Hindlimb muscle (tissue), 1 donor: ENCODE results near the gene GJB3. TPM values are rescaled to one million over a fixed set of nuclear protein-coding genes. Genes with fewer than 3 reads are reported as not detected.
"Not testable (repeated sequence)": the region's sequence is repeated elsewhere in the genome, so short reads cannot be mapped to it uniquely, and the experiment has no call there.

ENCODE experiments used
- DNase-seq: peaks from one replicate; pipeline ENCODE4 v3.0.0-alpha.2; 2013
- polyA plus RNA-seq: library from polyadenylated mRNA; unstranded; fragments of 120-200 nt; gene quantifications from one replicate; pipeline ENCODE4 v1.2.1, GENCODE V29; 2013; ENCODE audit not compliant: insufficient read length

The GJB3 gene
- polyA plus RNA-seq, 1 donor = 0.25 TPM

GRCh38 chr1:34761176-34761761 lies 19.7 kb upstream of the GJB3 start:
- DNase-seq = no peak

GRCh38 chr1:34761776-34762307 lies 19.2 kb upstream of the GJB3 start:
- no peak for DNase-seq

- DNase-seq = no peak
Measured at GRCh38 chr1:34762474-34763141, 18.4 kb upstream of the GJB3 start.

GRCh38 chr1:34763142-34763781 lies 17.8 kb upstream of the GJB3 start:
- no peak for DNase-seq

GRCh38 chr1:34768856-34769255 lies 12.2 kb upstream of the GJB3 start:
- DNase-seq = no peak

- DNase-seq = no peak
Measured at GRCh38 chr1:34770891-34771504, 10.0 kb upstream of the GJB3 start.

GRCh38 chr1:34771573-34772371 lies 9.2 kb upstream of the GJB3 start:
- no peak for DNase-seq

GRCh38 chr1:34773114-34773513 lies 7.9 kb upstream of the GJB3 start:
- not testable (repeated sequence) for DNase-seq

GRCh38 chr1:34774957-34775356 lies 6.1 kb upstream of the GJB3 start:
- DNase-seq = no peak

GRCh38 chr1:34776911-34777310 lies 4.1 kb upstream of the GJB3 start:
- DNase-seq = no peak

GRCh38 chr1:34777519-34778321 lies 3.3 kb upstream of the GJB3 start:
- no peak for DNase-seq

GRCh38 chr1:34778381-34778780 lies 2.6 kb upstream of the GJB3 start:
- DNase-seq = no peak

- no peak for DNase-seq
Measured at GRCh38 chr1:34779005-34779404, 2.0 kb upstream of the GJB3 start.

- no peak for DNase-seq
Measured at GRCh38 chr1:34779526-34779925, 1.5 kb upstream of the GJB3 start.

- no peak for DNase-seq
Measured at GRCh38 chr1:34779962-34780361, 1.1 kb upstream of the GJB3 start.

- no peak for DNase-seq
Measured at GRCh38 chr1:34780528-34780927, 486 bp upstream of the GJB3 start.

GRCh38 chr1:34781844-34782391 lies 904 bp downstream of the GJB3 start:
- DNase-seq = no peak

GRCh38 chr1:34784751-34785221 lies 3.8 kb downstream of the GJB3 start:
- DNase-seq = no peak

GRCh38 chr1:34785231-34785874 lies 4.3 kb downstream of the GJB3 start:
- no peak for DNase-seq

- DNase-seq = no peak
Measured at GRCh38 chr1:34785875-34786470, 5.0 kb downstream of the GJB3 start.
